IPS DF 6.9 (cell line): ENCODE data around the gene R3HCC1L.

Source experiments
- DNase-seq: peaks from one replicate; pipeline ENCODE4 v3.0.0-alpha.2; 2013; ENCODE audit warnings: low read depth, low spot score
- H3K27ac ChIP-seq: one replicate; pipeline ENCODE4 v1.5.1; 2013; ENCODE audit warnings: low read length, control low read depth
- H3K27me3 ChIP-seq: 2 replicates; pipeline ENCODE4 v1.6.1; 2013; ENCODE audit warnings: mild to moderate bottlenecking, low read length; ENCODE audit not compliant: control insufficient read depth, insufficient read depth
- H3K36me3 ChIP-seq: 2 replicates; pipeline ENCODE4 v1.6.1; 2013; ENCODE audit warnings: low read length; ENCODE audit not compliant: control insufficient read depth, insufficient read depth
- H3K4me1 ChIP-seq: 2 replicates; pipeline ENCODE4 v1.6.1; 2013; ENCODE audit warnings: low read length; ENCODE audit not compliant: control insufficient read depth, insufficient read depth
- H3K4me3 ChIP-seq: 2 replicates; pipeline ENCODE4 v1.5.1; 2013; ENCODE audit warnings: mild to moderate bottlenecking, low read length
- H3K9me3 ChIP-seq: 2 replicates; pipeline ENCODE4 v1.6.1; 2013; ENCODE audit warnings: low read length, inconsistent platforms; ENCODE audit not compliant: control insufficient read depth, insufficient read depth
- WGBS: extraction: QIAGEN DNeasy Blood & Tissue Kit; methylation state at CpG from one replicate; pipeline ENCODE4 v1.1.7; 2013; ENCODE audit warnings: mixed read lengths, missing lambda C conversion rate; ENCODE audit not compliant: insufficient read length, insufficient coverage; 5-methylcytosine and 5-hydroxymethylcytosine counted together

R3HCC1L gene

GRCh38 chr10:98294270-98294627, 159.8 kb downstream of the R3HCC1L start:
- no peak overlapping the region for H3K4me3 ChIP-seq
- H3K27me3 ChIP-seq: no peaks in the 10 kb centered on the region
- DNase-seq: no peak
- H3K9me3 ChIP-seq: no peaks in the 10 kb centered on the region
- H3K4me1 ChIP-seq: peaks cover 5% of the 10 kb centered on the region
- no CpG with 5 or more reads among the region's 3 CpGs for WGBS
- H3K27ac ChIP-seq: no peak overlapping the region
- H3K36me3 ChIP-seq: no peaks in the 10 kb centered on the region
